IPS-18c (cell line): ENCODE measurements around the gene B9D1.

Experiments
- H3K4me3 ChIP-seq: 2 replicates; pipeline ENCODE4 v1.7.0; 2013; ENCODE audit warnings: low read depth, mild to moderate bottlenecking, low read length, moderate library complexity; ENCODE audit not compliant: insufficient read depth
- H3K9me3 ChIP-seq: one replicate; pipeline ENCODE4 v1.6.1; 2013; ENCODE audit warnings: mild to moderate bottlenecking, low read length, moderate library complexity; ENCODE audit not compliant: control insufficient read depth, insufficient read depth

B9D1 gene

DNA sequence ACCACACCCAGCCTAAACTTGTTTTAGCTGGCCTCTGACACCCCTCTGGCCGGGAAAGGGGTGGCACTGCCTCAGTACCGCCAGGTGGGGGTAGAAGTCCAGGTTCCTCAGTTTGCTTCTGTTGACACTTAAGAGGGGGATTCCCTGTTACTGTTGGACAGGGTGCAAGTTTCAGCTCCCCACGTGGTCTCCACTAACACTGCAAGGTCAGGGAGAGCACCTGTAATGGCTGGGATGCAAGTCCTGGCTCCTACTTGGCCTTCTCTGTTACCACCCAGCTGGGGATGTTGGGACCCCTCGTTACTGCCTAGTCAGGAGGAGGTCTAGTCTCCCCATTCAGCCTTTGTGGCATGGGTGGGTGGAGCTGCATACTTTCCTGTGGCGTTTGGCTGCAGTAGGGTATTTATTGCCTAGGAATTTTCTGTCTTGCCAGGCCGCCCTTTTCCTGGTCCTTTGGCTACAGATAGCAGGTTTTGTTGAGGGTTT lies 35.1 kb upstream of the B9D1 start:
- no peak overlapping the region for H3K4me3 ChIP-seq
- no peaks in the 10 kb centered on the region for H3K9me3 ChIP-seq

DNA sequence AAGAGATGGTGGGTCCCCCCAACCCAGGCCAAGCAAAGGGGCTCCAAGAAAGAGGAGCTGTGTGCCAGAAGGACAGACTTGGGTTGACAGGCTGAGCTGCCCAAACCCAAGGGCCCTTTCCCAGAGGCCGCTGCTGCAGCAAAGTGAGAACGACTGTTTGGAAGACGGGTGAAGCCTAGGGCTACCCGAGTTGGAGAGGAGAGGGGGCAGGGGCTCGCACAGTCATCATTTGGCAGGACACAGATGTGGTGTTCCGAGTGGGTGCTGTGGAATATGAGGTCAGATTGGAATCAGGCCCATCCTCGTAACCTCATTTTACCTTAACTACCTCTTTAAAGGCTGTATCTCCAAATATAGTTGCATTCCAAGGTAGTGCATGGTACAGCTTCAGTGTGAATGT lies 29.8 kb upstream of the B9D1 start:
- no peak overlapping the region for H3K4me3 ChIP-seq
- H3K9me3 ChIP-seq, result no peaks in the 10 kb centered on the region

DNA sequence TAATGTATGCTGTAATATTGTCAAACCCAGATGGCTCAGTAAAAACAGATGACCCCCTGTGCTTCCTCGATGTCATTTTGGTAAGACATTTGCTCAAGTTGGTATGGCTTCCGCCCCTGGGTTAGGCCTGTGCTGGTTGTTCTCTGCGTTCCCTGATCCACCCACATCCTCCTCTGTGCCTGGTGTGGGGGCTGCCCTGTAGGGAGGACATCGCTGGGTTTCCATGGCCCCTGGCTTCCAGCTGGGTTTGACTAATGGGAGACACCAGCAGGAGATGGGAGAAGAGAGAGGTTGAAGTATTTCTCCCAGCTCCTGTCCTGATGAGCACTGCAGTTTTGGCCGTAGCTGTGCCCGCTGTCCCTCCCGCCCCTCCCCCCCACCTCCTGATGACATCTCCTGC lies 28.9 kb upstream of the B9D1 start:
- no peaks in the 10 kb centered on the region for H3K9me3 ChIP-seq

DNA sequence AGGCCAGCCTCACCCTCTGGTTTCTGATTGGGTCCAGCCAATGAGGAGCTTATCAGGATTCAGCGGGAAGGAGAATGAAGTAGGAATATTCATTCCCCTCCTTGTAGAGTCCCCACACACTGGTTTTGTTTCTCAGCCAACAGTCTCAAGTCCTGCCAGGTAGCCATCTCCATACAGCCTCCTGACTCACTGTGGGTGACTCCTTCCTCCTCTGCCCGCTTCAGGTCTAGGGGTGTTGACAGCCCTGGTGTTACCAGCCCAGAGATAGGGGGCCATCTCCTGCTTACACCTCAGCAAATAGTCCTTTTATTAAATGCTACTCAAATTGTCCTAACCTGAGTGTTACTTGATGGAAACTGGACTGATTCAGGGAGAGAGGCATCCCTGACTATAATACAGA lies 28.4 kb upstream of the B9D1 start:
- Histone ChIP-seq H3K4me3 (no peak overlapping the region; the same call in 1 of the 2 replicates), H3K9me3 (no peaks in the 10 kb centered on the region)

More for the DNA sequence above, 28.9 kb upstream of the B9D1 start:
- no peak overlapping the region; the same call in 1 of the 2 replicates for H3K4me3 ChIP-seq

DNA sequence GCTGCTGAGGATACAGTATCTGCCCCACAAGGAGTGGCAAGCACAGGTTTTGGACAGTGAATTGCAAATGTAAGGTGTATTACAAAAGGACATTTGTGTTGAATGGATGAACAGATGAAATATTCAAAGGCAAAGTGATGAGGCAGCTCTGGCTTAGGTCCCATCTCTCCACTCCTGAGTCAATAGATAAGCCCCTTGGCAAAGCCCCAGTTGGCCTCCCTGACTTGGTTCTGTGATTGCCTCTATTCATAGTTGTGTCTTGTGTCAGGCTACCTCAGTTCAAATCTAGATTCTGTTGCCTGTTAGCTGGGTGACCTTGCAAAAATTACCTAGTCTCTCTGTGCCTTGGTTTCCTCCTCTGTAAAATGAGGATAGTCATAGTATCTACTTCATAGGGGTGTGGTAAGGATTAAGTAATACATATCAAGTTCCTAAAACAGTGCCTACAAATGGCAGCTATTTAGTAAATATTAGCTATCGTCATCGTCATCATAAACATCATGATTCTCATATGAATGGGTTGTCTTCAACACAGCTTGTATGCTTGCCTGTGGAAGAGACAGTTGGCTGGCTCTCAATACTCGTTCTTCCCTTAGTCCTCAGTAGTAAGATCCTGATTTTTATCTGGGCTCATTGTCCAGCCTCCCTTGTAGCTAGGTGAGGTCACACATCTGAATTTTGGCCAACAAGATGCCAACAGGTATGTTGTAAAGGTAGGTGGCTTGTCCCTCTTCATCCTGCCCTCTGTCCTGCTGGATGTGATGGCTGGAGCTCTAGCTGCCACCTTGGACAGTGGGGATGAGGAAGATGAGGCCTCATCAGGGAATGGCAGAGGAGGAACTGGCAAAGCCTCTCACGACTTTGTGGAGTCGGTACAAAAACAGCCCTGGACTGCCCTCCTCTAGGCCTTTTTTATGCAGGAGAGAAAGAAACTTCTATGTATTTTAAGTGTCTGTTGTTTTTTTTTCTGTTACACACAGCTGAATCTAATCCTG lies 26.6 kb upstream of the B9D1 start:
- no peak overlapping the region for H3K4me3 ChIP-seq

DNA sequence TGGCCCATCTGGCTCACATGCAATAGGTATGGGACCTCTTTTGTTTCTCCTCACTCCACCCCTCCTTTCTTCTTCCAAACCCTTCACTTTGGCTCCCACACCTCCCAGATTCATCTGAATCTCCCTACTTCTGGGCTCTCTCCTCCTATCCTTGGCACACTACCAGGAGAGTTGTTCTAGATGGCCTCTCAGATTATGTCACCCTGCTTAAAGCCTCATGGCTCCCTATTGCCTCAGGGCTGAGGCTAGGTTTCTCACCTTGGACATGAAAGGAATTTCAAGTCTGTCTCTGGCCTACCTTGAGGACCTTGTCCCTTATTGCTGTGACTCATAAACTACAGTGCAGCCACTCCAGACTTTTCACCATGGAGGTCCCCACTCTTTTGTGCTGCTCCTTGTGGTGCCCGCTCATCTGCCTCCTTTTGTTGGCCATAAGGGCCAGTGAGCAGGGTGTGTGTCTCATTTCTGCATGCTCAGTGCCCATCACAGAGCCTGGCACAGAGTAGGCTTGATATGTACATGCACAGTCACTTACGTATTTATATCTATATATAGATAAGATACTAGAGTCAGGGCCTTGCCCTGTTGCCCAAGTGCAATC lies 25.5 kb upstream of the B9D1 start:
- Histone ChIP-seq H3K9me3 (no peaks in the 10 kb centered on the region), H3K4me3 (no peak overlapping the region)

More for the DNA sequence above, 26.6 kb upstream of the B9D1 start:
- no peaks in the 10 kb centered on the region for H3K9me3 ChIP-seq

DNA sequence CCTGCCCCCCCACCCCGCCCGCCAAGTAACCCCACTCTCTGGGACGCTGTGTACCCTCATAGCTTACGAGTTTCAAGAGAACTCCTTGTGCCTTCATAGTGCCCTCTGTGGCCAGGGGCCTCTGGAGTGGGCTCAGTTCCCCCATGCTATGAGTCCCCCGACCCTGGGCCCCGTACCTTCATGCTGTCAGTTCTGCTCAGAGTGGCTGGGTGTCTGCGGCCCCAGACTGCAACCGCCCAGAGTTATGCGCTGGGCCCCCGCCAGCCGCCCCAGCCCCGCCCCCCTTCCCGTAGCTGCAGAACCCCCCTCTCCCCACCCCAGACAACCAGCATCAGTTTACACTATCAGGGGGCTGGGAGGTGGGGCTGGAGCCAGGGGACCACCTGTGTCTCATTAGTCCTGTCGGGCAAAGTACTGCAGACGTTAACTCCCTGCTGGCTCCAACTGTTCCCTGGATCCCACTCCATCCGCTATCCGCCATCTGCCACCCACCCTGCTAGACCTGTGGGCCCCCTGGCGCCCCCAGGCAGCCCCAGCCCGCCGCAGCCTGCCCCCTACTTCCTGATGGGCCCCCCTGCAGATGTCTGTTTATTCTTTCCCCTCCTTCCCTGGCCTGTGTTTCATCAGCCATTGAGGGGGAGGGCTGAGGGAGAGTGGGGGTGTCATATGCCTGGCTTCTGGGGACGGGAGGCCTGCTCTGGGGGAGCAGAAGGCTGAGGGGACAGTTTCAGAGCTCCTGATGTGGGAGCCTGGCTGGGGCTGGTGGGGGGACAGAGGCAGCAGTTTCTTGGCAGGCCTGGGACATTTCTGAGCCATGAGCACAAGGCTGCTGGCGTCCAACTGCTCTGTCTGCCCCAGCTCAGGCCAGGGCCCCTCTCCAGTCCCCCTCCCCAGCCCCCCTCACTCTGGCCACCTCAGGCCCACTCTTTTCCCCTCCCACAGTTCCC lies 24.7 kb upstream of the B9D1 start, which contains the start of gene MFAP4:
Gene MFAP4 (minus strand): TSS at position 217 of the 947 bp plus-strand sequence. CDS start 35 bp downstream, at position 182.
- Histone ChIP-seq H3K9me3 (no peaks in the 10 kb centered on the region), H3K4me3 (no peak within 1 kb of the TSS)

DNA sequence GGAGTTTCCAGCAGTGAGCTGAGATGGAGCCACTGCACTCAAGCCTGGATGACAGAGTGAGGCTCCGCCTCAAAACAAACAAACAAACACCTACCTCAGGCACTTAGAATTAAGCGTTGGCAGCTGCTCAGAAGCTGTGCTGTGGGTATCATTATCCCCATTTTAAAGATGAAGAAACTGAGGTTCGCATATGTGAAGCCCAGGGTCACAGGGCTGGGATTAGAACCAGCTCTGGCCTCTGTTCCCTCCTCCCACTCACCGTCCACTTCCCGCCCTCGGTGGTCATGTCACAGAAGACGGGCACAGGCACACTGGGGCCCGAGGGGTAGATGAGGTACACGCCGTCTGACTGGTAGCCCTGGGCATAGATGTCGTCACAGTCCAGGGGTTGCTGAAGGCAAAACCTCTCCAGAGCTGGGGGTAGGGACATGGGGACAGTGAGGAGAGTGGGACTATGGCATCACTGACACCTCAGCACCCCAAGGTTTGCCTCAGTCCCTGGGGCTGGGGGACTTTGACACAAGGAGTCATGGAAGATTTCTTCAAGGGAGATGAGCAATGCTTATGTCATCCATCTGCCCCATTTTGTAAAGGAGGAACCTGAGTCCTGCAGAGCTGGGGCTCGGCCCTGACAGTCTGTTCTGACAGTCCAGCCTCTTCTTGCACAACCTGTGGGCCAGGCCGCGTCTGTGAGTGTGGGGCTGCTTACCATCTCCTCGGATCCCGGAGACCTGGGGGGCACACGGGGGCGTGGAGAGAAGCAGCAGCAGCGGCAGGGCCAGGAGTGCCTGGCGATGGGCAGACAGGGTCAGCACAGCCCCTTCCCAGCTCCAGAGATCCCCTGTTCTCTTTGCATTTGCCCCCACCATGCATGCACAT lies 23.8 kb upstream of the B9D1 start:
- Histone ChIP-seq H3K4me3 (no peak overlapping the region), H3K9me3 (no peaks in the 10 kb centered on the region)

DNA sequence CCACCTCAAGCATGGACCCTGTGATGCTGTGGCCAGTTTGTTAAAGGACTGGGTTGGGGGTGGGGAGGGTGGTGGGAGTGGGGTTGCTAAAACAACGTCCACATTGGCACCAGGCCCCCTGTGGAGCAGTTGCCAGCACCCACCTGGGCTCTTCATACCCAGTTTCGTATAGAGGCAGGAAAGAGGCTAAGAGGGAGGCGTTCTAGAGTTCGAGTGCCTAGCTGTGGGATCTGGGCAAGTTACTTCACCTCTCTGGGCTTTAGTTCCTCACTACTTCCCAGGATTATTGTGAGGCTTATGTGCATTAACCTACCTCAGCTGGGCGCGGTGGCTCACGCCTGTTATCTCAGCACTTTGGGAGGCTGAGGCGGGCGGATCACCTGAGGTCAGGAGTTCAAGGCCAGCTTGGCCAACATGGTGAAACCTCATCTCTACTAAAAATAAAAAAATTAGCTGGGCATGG lies 23.0 kb upstream of the B9D1 start:
- H3K4me3 ChIP-seq, result no peak overlapping the region
- H3K9me3 ChIP-seq, result no peaks in the 10 kb centered on the region

DNA sequence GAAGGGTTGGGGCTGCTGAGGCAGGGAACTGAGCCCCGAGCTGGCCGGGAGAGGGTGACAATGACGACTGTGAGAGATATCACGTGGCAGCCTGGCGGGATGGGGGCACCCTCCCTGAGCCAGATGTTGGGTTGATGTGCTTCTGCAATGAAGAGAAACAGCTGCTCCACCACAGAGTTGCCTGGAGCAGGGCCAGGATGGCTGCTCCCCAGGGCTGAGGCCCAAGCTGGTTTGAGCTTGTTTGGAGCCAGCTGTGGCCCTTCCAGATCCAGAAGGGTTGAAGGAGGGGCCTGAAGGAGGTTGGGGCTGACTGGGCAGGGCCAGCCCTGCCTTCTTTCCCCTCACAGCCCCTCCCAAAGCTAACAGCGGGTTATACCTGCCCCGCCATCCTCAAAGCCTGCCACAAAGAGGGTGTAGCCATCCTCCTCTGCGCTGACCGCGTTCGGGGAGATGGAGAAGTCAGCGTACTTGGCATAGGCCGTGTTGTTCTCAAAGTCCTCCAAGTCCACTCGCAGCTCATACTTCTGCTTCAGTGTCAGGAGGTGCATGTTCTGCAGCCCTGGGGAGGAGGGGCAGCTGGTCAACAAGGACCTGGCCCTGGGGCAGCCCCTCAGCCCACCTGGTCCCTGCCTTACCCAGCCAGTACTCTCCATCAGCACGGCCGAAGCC lies 22.3 kb upstream of the B9D1 start:
- Histone ChIP-seq H3K9me3 (no peaks in the 10 kb centered on the region), H3K4me3 (no peak overlapping the region; the same call in 1 of the 2 replicates)

DNA sequence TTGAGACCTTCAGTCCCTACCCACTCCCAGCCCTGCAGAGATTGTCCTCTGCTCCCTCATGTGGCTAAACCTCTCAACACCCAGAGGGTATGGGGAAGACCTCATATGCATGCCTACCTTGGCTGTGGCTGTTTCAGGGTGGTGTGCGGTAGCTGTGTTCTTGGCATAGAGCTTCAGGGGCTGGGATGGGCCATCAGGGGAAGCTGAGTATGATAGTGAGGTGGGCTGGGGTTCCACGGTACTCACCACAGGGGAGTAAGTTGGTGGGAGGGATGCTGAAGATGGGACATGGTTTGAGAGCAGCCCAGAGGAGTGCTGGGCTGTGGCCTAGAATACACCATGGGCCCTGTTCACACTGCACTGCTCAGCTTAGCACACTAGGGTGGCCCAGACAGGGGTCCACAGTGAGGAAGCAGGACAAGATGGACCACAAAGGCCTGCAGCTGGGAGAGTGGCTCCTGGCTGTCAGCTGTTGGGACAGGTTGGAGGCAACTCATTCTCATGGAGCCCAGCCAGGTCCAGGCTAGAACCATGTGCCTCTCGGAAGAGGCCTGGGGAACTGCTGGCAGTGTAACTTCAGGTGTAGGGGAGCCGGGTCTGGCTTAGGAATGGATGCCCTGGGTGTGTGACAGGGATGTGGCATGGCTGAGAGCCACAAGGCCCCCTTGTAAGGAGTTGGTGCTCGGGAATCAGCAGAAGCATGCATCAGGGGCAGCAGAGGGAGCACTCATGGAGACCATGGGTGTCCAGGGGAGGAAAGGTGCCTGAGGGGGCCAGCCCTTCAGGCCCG lies 21.4 kb upstream of the B9D1 start:
- Histone ChIP-seq H3K4me3 (no peak overlapping the region; the same call in 1 of the 2 replicates), H3K9me3 (no peaks in the 10 kb centered on the region)

DNA sequence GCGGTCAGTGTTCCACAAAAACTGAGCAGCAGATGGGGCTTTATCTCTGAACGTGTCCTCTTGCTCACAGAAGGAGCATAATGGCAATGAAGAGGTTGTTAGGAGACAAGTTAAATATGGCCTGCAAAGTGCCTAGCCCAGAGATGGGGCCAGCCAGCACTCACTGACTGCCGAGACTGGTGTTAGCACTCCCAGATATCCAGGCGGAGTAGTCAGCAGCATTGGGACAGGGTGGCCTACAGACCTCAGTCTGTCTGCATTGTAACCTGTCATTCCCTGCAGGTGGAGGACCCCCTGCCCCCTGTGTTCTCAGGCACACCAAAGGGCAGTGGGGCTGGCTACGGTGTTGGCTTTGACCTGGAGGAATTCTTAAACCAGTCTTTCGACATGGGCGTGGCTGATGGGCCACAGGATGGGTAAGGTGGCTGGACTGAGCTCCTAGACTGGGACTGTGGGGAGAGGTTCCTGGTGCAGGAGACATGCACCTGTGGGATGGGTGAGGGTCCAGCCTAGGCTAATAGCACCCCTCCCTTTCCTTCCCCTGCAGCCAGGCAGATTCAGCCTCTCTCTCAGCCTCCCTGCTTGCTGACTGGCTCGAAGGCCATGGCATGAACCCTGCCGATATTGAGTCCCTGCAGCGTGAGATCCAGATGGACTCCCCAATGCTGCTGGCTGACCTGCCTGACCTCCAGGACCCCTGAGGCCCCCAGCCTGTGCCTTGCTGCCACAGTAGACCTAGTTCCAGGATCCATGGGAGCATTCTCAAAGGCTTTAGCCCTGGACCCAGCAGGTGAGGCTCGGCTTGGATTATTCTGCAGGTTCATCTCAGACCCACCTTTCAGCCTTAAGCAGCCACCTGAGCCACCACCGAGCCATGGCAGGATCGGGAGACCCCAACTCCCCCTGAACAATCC lies 20.3 kb upstream of the B9D1 start:
- Histone ChIP-seq H3K4me3 (no peak overlapping the region), H3K9me3 (no peaks in the 10 kb centered on the region)

DNA sequence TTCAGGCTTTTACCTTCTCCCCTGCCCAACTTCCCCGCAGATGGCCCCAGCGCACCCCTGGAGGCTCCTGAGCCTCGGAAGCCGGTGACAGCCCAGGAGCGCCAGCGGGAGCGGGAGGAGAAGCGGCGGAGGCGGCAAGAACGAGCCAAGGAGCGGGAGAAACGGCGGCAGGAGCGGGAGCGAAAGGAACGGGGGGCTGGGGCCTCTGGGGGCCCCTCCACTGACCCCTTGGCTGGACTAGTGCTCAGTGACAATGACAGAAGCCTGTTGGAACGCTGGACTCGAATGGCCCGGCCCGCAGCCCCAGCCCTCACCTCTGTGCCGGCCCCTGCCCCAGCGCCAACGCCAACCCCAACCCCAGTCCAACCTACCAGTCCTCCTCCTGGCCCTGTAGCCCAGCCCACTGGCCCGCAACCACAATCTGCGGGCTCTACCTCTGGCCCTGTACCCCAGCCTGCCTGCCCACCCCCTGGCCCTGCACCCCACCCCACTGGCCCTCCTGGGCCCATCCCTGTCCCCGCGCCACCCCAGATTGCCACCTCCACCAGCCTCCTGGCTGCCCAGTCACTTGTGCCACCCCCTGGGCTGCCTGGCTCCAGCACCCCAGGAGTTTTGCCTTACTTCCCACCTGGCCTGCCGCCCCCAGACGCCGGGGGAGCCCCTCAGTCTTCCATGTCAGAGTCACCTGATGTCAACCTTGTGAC lies 19.4 kb upstream of the B9D1 start:
- H3K9me3 ChIP-seq, result no peaks in the 10 kb centered on the region
- no peak overlapping the region for H3K4me3 ChIP-seq

DNA sequence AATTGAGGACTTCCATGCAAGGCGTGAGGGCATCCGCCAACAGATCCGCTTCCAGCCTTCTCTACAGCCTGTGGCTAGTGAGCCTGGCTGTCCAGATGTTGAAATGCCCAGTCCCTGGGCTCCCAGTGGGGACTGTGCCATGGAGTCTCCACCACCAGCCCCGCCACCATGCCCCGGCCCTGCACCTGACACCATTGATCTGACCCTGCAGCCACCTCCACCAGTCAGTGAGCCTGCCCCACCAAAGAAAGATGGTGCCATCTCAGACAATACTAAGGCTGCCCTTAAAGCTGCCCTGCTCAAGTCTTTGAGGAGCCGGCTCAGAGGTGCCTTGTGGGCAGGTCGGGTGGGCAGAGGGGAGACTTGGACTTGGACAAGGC lies 18.8 kb upstream of the B9D1 start:
- no peaks in the 10 kb centered on the region for H3K9me3 ChIP-seq
- no peak overlapping the region for H3K4me3 ChIP-seq
